ENCODE measurements around the gene RIOX2.
"Not testable (repeated sequence)": the region's sequence is repeated elsewhere in the genome, so short reads cannot be mapped to it uniquely, and the experiment has no call there.

The RIOX2 gene

GRCh38 chr3:97971679-97972567 is at the start of gene RIOX2:
Gene RIOX2 (minus strand): TSS chr3:97972431. CDS start chr3:97967593, 4,838 bp downstream.
- peak; percentile 81 for DNase-seq

GRCh38 chr3:98020412-98020811 is 48.2 kb upstream of the RIOX2 start:
- no peak for DNase-seq

- DNase-seq = no peak
Observed at GRCh38 chr3:98018301-98018700, 46.1 kb upstream of the RIOX2 start.

- DNase-seq = no peak
Observed at GRCh38 chr3:98014268-98014585, 42.0 kb upstream of the RIOX2 start.

- DNase-seq = no peak
Observed at GRCh38 chr3:98013411-98014267, 41.4 kb upstream of the RIOX2 start.

- no peak for DNase-seq
Observed at GRCh38 chr3:98012979-98013378, 40.7 kb upstream of the RIOX2 start.

- not testable (repeated sequence) for DNase-seq
Observed at GRCh38 chr3:98010883-98011449, 38.7 kb upstream of the RIOX2 start.

GRCh38 chr3:98010194-98010882 is 38.1 kb upstream of the RIOX2 start:
- no peak for DNase-seq

- no peak for DNase-seq
Observed at GRCh38 chr3:98008855-98009254, 36.6 kb upstream of the RIOX2 start.

GRCh38 chr3:98005438-98005837 is 33.2 kb upstream of the RIOX2 start:
- DNase-seq = no peak

GRCh38 chr3:98004721-98005120 is 32.5 kb upstream of the RIOX2 start:
- no peak for DNase-seq

GRCh38 chr3:98003306-98003969 is 31.2 kb upstream of the RIOX2 start:
- no peak for DNase-seq

GRCh38 chr3:98002717-98003116 is 30.5 kb upstream of the RIOX2 start:
- no peak for DNase-seq

GRCh38 chr3:97999994-98000393 is 27.8 kb upstream of the RIOX2 start:
- no peak for DNase-seq

GRCh38 chr3:97999103-97999502 is 26.9 kb upstream of the RIOX2 start:
- DNase-seq = no peak

GRCh38 chr3:97996988-97997387 is 24.8 kb upstream of the RIOX2 start:
- no peak for DNase-seq

GRCh38 chr3:97994328-97994945 is 22.2 kb upstream of the RIOX2 start:
- no peak for DNase-seq

- DNase-seq = no peak
Observed at GRCh38 chr3:97993526-97993925, 21.3 kb upstream of the RIOX2 start.

GRCh38 chr3:97992547-97993173 is 20.4 kb upstream of the RIOX2 start:
- no peak for DNase-seq

- no peak for DNase-seq
Observed at GRCh38 chr3:97991293-97991682, 19.1 kb upstream of the RIOX2 start.

- no peak for DNase-seq
Observed at GRCh38 chr3:97990624-97991292, 18.5 kb upstream of the RIOX2 start.
